Activated CD8-positive, alpha-beta T cell treated with anti-CD3 and anti-CD28 coated beads, Interleukin-2, amount 10 ng/mL, durations not matched to agents 7 days and 5 days (primary cell): ENCODE data around the gene KSR1. TPM values are rescaled to one million over a fixed set of nuclear protein-coding genes. Genes with fewer than 3 reads are reported as not detected.

Experiments
- ATAC-seq: fragments of 150-1000 bp; cut with Tn5 transposase; one replicate; pipeline ENCODE4 v1.10.0; 2021; ENCODE audit warnings: moderate library complexity
- CTCF ChIA-PET: fragments of 350-600 bp; sonication (Branson Sonifier 250); formaldehyde crosslinking; loops from one replicate; lab custom pipeline; 2021; ENCODE audit warnings: antibody characterized with exemption; lab: Charles Lee
- POLR2A ChIA-PET: fragments of 350-600 bp; sonication (Branson Sonifier 250); formaldehyde crosslinking; loops from one replicate; lab custom pipeline; 2021; ENCODE audit warnings: antibody characterized with exemption; lab: Charles Lee
- DNase-seq: peaks from one replicate; pipeline ENCODE4 v3.0.0-alpha.2; 2020
- H3K27ac Mint-ChIP-seq: one replicate; pipeline ENCODE4 v1.8.0; 2021; ENCODE audit warnings: mild to moderate bottlenecking, mixed read lengths
- H3K27me3 Mint-ChIP-seq: one replicate; pipeline ENCODE4 v1.8.0; 2021; ENCODE audit warnings: low read depth, mixed read lengths
- H3K36me3 Mint-ChIP-seq: one replicate; pipeline ENCODE4 v1.8.0; 2021; ENCODE audit warnings: low read depth, mixed read lengths
- H3K4me1 Mint-ChIP-seq: one replicate; pipeline ENCODE4 v1.8.0; 2021; ENCODE audit warnings: low read depth, mixed read lengths
- H3K4me3 Mint-ChIP-seq: one replicate; pipeline ENCODE4 v1.8.0; 2021; ENCODE audit warnings: mild to moderate bottlenecking, mixed read lengths
- H3K9me3 Mint-ChIP-seq: one replicate; pipeline ENCODE4 v1.8.0; 2022; ENCODE audit warnings: mixed read lengths; ENCODE audit not compliant: insufficient read depth
- total RNA-seq, 2 experiments: library from RNA; stranded (reverse); gene quantifications; one replicate each; pipeline ENCODE4 v1.2.3, GENCODE V29; 2021

KSR1 gene
- total RNA-seq, 2 experiments from 2014 or later: 45.3 to 45.8 TPM

DNA sequence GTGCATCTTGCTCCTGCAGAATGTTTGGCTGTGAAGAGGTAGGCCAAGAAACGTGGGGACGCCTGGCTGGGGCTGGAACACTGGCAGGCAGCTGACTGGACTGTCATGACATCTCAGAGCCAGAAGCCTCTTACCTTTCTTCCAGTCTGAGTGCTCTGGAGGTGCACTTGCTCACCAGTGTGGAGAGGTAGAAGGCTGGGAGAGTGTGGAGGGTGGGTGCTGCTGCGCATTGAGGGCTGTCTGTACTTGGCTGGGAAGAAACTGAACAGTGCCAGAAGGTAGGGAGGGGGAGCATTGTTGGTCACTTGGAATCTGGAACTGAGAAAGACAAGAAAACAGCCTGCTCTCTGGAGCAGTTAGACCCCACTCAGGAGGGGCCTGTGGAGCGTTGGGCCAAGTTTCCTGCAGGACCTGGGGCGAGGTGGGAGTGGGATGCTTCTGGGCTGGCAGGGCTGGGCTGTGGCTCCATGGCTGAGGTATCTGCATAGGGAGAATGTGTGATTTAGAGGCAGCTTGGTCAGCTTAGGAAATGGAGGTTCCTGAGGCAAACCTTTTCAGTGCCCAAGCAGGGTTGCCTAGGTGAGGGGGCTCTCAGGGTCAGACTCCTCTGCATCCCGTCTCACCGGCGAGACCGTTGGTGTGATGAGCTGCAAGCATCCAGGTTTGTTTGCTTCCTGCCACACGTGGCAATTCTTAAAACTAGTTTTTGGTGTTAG lies 55.1 kb downstream of the KSR1 start:
- no peak for ATAC-seq
- H3K9me3 Mint-ChIP-seq: no peaks in the 10 kb centered on the region
- ChIA-PET CTCF (interaction anchor here (1.0 to 1.6 kb wide), 4 partner anchors 57 to 69 kb away, joined by 3 to 4 read pairs (median 4); no protein-coding TSS in a partner anchor), POLR2A (interaction anchor here (0.6 kb wide), 1 partner anchor 88 kb away, joined by 4 read pairs; no protein-coding TSS in a partner anchor)
- H3K4me1 Mint-ChIP-seq: peaks cover 38% of the 10 kb centered on the region
- DNase-seq: no peak
- H3K27ac Mint-ChIP-seq: no peak overlapping the region
- no peak overlapping the region for H3K4me3 Mint-ChIP-seq
- peaks cover 4% of the 10 kb centered on the region for H3K36me3 Mint-ChIP-seq
- no peaks in the 10 kb centered on the region for H3K27me3 Mint-ChIP-seq

DNA sequence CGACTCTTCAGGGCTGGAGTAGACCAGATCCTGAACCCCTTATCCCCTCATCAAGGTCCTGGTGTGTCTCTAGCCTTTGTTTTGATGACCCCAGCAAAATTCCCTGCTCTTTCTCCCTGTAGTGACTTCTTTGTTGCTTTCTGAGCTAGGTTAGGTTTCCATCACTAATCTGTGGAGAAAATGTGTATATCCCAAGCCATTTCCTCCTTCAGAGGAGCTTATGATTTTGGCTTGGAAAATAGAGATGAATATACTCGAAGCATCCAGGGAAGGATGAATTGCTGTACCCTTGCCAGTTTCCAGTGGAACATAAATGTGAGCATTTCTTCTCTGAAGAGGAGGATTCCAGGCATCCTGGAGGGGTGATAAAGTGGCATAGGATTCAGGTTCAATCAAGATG lies 55.8 kb downstream of the KSR1 start:
- no peak for ATAC-seq
- ChIA-PET POLR2A (interaction anchor here (0.6 kb wide), 1 partner anchor 40 kb away, joined by 3 read pairs; no protein-coding TSS in a partner anchor), CTCF (interaction anchor here (1.0 to 1.6 kb wide), 4 partner anchors 57 to 68 kb away, joined by 3 to 4 read pairs (median 4); no protein-coding TSS in a partner anchor)
- Mint-ChIP-seq H3K4me3 (no peak overlapping the region), H3K4me1 (peaks cover 32% of the 10 kb centered on the region), H3K9me3 (no peaks in the 10 kb centered on the region), H3K27ac (no peak overlapping the region), H3K27me3 (no peaks in the 10 kb centered on the region), H3K36me3 (peaks cover 1% of the 10 kb centered on the region)
- DNase-seq: no peak

DNA sequence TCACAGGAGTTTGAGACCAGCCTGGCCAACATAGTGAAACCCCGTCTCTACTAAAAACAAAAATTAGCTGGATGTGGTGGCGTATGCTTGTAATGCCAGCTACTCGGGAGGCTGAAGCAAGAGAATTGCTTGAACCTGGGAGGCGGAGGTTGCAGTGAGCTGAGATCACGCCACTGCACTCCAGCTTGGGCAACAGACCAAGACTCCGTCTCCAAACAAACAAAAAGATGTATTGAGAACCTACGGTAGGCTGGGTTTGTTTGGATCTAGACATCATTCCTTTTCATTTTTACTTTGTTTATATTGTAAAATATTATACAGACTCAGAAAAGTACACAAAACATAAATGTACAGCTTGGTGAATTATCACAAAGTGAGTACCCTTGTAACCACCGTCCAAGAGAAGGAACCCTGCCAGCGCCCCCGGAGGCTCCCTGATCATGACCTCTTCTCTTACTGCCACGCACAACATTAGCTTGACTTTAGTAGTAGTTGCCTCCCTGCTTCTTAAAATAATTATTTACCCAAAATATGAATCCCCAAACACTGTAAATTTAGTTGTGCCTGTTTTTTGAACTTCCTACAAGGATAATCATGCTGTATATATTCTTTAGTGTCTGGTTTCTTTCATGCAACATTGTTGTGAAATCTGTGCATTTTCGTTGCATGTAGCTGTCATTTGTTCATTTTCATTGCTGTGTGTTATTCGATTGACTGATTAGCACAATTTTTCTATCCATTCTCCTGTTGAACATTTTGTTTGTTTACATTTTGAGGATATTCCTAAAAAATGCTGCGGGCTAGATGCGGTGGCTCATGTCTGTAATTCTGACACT lies 56.5 kb downstream of the KSR1 start:
- POLR2A ChIA-PET: interaction anchor here (0.6 kb wide), 1 partner anchor 41 kb away, joined by 3 read pairs; no protein-coding TSS in a partner anchor
- Mint-ChIP-seq H3K9me3 (no peaks in the 10 kb centered on the region), H3K36me3 (peaks cover 1% of the 10 kb centered on the region), H3K4me3 (no peak overlapping the region), H3K27ac (no peak overlapping the region), H3K4me1 (peaks cover 30% of the 10 kb centered on the region), H3K27me3 (no peaks in the 10 kb centered on the region)
- no peak for ATAC-seq
- DNase-seq: no peak
- CTCF ChIA-PET: interaction anchor here (1.1 kb wide), 1 partner anchor 68 kb away, joined by 3 read pairs; no protein-coding TSS in a partner anchor

DNA sequence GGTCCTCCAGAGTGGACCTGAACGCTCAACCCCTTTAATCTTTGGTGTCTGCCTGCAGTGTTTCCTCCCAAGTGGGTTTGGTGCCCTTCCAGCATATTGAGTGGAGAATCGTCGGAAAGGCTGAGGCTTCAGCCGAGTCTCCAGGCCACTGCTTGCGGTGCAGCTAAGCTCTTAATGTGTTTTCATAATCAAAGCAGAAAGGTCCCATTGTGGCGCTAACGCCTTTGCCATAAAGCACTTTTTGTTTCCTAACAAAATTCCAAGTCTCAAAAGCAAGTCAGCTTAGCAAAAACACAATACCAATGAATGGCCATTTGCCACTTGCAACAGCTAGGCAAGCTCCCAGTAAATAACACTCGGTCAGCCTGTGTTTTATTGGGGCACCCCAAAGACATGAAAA lies 57.6 kb downstream of the KSR1 start:
- H3K4me1 Mint-ChIP-seq: peaks cover 29% of the 10 kb centered on the region
- CTCF ChIA-PET: interaction anchor here (0.9 kb wide), 1 partner anchor 31 kb away, joined by 5 read pairs; no protein-coding TSS in a partner anchor
- no peak overlapping the region for H3K4me3 Mint-ChIP-seq
- no peaks in the 10 kb centered on the region for H3K9me3 Mint-ChIP-seq
- H3K27ac Mint-ChIP-seq: no peak overlapping the region
- peaks cover 1% of the 10 kb centered on the region for H3K36me3 Mint-ChIP-seq
- no peaks in the 10 kb centered on the region for H3K27me3 Mint-ChIP-seq
- DNase-seq: no peak
- POLR2A ChIA-PET: no interaction called here
- no peak for ATAC-seq

GRCh38 chr17:27514595-27515413 lies 58.6 kb downstream of the KSR1 start:
- no peaks in the 10 kb centered on the region for H3K27me3 Mint-ChIP-seq
- H3K27ac Mint-ChIP-seq: no peak overlapping the region
- DNase-seq (no peak), ATAC-seq (no peak)
- H3K4me1 Mint-ChIP-seq: peaks cover 35% of the 10 kb centered on the region
- ChIA-PET POLR2A (no interaction called here), CTCF (no interaction called here)
- H3K36me3 Mint-ChIP-seq: peaks cover 1% of the 10 kb centered on the region
- no peak overlapping the region for H3K4me3 Mint-ChIP-seq
- no peaks in the 10 kb centered on the region for H3K9me3 Mint-ChIP-seq

DNA sequence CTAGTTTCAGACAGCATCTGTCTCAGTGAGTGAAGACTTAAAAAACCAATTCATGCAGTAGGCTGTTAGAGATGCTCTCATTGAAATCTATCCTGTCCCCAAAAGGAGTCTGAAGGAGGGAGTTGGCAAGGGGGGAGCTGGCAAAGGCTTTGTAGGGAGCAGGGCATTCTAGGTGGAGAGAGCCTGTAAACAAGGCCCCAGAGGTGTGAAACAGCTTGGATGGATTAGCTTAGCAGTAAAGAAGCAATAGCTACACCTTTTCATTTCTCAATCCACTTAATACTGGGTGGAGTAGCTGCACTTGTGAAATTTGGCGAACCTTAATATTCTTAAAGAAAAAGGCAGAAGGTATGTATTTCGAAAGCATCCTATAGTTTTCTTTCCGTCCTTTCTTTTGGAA lies 61.8 kb downstream of the KSR1 start:
- DNase-seq: no peak
- Mint-ChIP-seq H3K27me3 (no peaks in the 10 kb centered on the region), H3K9me3 (no peaks in the 10 kb centered on the region), H3K27ac (no peak overlapping the region), H3K36me3 (peaks cover 1% of the 10 kb centered on the region), H3K4me3 (no peak overlapping the region), H3K4me1 (peaks cover 33% of the 10 kb centered on the region)
- POLR2A ChIA-PET: no interaction called here
- ATAC-seq: no peak
- CTCF ChIA-PET: interaction anchor here (1.0 to 1.6 kb wide), 7 partner anchors 16 to 282 kb away, joined by 3 to 4 read pairs (median 4); partner anchors contain the start of gene KSR1

- no peaks in the 10 kb centered on the region for H3K27me3 Mint-ChIP-seq
- ATAC-seq: no peak
- H3K9me3 Mint-ChIP-seq: no peaks in the 10 kb centered on the region
- no peak overlapping the region for H3K27ac Mint-ChIP-seq
- peaks cover 2% of the 10 kb centered on the region for H3K36me3 Mint-ChIP-seq
- ChIA-PET POLR2A (no interaction called here), CTCF (interaction anchor here (1.0 to 1.3 kb wide), 2 partner anchors 15 to 45 kb away, joined by 3 to 4 read pairs; no protein-coding TSS in a partner anchor)
- H3K4me1 Mint-ChIP-seq: peaks cover 35% of the 10 kb centered on the region
- no peak overlapping the region for H3K4me3 Mint-ChIP-seq
- no peak for DNase-seq
These were observed 62.6 kb downstream of the KSR1 start for GRCh38 chr17:27518545-27519521.

DNA sequence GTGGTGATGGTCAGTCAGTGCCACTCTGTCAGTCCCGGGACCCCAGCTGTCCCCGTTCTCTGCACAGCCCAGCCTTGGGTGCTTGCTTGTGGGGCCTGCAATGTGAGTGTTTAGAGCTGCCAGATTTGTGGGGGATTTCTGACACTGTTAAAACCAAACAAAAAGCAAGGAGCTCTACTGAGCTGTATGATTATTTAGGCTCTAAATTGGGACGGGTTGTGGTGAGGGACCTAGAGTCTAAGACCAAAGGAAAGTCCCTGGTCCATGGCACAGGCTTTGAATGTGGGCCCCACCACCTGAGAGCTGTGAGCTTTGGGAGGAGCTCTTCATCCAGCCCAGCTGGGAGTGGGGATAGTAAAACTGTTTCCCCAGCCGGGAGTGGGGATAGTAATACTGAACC lies 63.3 kb downstream of the KSR1 start:
- H3K27ac Mint-ChIP-seq: no peak overlapping the region
- no peaks in the 10 kb centered on the region for H3K27me3 Mint-ChIP-seq
- DNase-seq: no peak
- peaks cover 2% of the 10 kb centered on the region for H3K36me3 Mint-ChIP-seq
- no peaks in the 10 kb centered on the region for H3K9me3 Mint-ChIP-seq
- CTCF ChIA-PET: interaction anchor here (1.0 kb wide), 1 partner anchor 165 kb away, joined by 5 read pairs; no protein-coding TSS in a partner anchor
- H3K4me1 Mint-ChIP-seq: peaks cover 42% of the 10 kb centered on the region
- POLR2A ChIA-PET: no interaction called here
- no peak for ATAC-seq
- H3K4me3 Mint-ChIP-seq: no peak overlapping the region

- Mint-ChIP-seq H3K36me3 (peaks cover 2% of the 10 kb centered on the region), H3K27ac (no peak overlapping the region), H3K9me3 (no peaks in the 10 kb centered on the region), H3K4me1 (peaks cover 49% of the 10 kb centered on the region), H3K4me3 (no peak overlapping the region), H3K27me3 (no peaks in the 10 kb centered on the region)
- POLR2A ChIA-PET: interaction anchor here (0.7 kb wide), 1 partner anchor 11 kb away, joined by 3 read pairs; no protein-coding TSS in a partner anchor
- DNase-seq: no peak
- ATAC-seq: no peak
- CTCF ChIA-PET: interaction anchor here (0.9 to 1.0 kb wide), 3 partner anchors 24 to 166 kb away, joined by 3 to 5 read pairs (median 4); no protein-coding TSS in a partner anchor
These were observed 64.4 kb downstream of the KSR1 start for GRCh38 chr17:27520491-27521185.
